ENCODE measurements around the gene H1-8.

- TF ChIP-seq, protein P1, sequence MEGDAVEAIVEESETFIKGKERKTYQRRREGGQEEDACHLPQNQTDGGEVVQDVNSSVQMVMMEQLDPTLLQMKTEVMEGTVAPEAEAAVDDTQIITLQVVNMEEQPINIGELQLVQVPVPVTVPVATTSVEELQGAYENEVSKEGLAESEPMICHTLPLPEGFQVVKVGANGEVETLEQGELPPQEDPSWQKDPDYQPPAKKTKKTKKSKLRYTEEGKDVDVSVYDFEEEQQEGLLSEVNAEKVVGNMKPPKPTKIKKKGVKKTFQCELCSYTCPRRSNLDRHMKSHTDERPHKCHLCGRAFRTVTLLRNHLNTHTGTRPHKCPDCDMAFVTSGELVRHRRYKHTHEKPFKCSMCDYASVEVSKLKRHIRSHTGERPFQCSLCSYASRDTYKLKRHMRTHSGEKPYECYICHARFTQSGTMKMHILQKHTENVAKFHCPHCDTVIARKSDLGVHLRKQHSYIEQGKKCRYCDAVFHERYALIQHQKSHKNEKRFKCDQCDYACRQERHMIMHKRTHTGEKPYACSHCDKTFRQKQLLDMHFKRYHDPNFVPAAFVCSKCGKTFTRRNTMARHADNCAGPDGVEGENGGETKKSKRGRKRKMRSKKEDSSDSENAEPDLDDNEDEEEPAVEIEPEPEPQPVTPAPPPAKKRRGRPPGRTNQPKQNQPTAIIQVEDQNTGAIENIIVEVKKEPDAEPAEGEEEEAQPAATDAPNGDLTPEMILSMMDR (IDR thresholded peaks at IDR 0.05 in 4 of 5, conservative IDR thresholded peaks at IDR 0.05 in 1 of 5) = no peak
- TF ChIP-seq POLR2A (IDR thresholded peaks at IDR 0.05) = no peak
Observed at GRCh38 chr3:129593230-129593594, 50.2 kb downstream of the H1-8 start.

All from gastrocnemius medialis (tissue), 4 donors.